OCI-LY7 (cell line): ENCODE measurements around the gene AUTS2. TPM values are rescaled to one million over a fixed set of nuclear protein-coding genes. Genes with fewer than 3 reads are reported as not detected.

Experiments
- BruUV-seq: library from RNA; stranded (reverse); fragments of 400-500 nt; replicated peaks from 2 replicates; lab custom pipeline; 2021; lab: Mats Ljungman, UMichigan
- CTCF ChIA-PET: fragments of 300-600 bp; sonication (Branson Sonifier 250); formaldehyde crosslinking; loops from one replicate; lab custom pipeline; 2022; ENCODE audit warnings: antibody characterized with exemption; ENCODE audit not compliant: unreplicated experiment; lab: Charles Lee
- POLR2A ChIA-PET: fragments of 300-600 bp; sonication (Branson Sonifier 250); formaldehyde crosslinking; loops from one replicate; lab custom pipeline; 2022; ENCODE audit warnings: antibody characterized with exemption; lab: Charles Lee
- DNase-seq: peaks from one replicate; pipeline ENCODE4 v3.0.0-alpha.2; 2015; ENCODE audit warnings: low spot score
- H2AFZ ChIP-seq: fragments of 200-600 bp; sonication (generic), shearing (Covaris generic); 2 replicates; pipeline ENCODE4 v1.6.1; 2014; ENCODE audit warnings: mild to moderate bottlenecking, antibody characterized with exemption, low read length, moderate library complexity
- H3K27ac ChIP-seq: fragments of 200-600 bp; sonication (generic); 2 replicates; pipeline ENCODE4 v1.5.1; 2014; ENCODE audit warnings: mixed run types, low read depth, mild to moderate bottlenecking, moderate library complexity, low read length, inconsistent platforms; ENCODE audit not compliant: poor library complexity, severe bottlenecking
- H3K36me3 ChIP-seq: fragments of 200-600 bp; sonication (generic); 2 replicates; pipeline ENCODE4 v1.6.1; 2014; ENCODE audit warnings: mild to moderate bottlenecking, antibody characterized with exemption, low read length, moderate library complexity, mixed read lengths; ENCODE audit not compliant: insufficient read depth
- H3K4me1 ChIP-seq: fragments of 200-600 bp; sonication (generic); 2 replicates; pipeline ENCODE4 v1.5.1; 2014; ENCODE audit warnings: mild to moderate bottlenecking, low read length; ENCODE audit not compliant: insufficient read depth, poor library complexity, severe bottlenecking
- H3K4me2 ChIP-seq: fragments of 200-600 bp; sonication (generic); 2 replicates; pipeline ENCODE4 v1.6.1; 2014; ENCODE audit warnings: mild to moderate bottlenecking, low read length
- H3K4me3 ChIP-seq: fragments of 200-600 bp; sonication (generic); 2 replicates; pipeline ENCODE4 v1.5.1; 2014; ENCODE audit warnings: mild to moderate bottlenecking, low read depth, low read length; ENCODE audit not compliant: poor library complexity, severe bottlenecking
- H3K79me2 ChIP-seq: fragments of 200-600 bp; sonication (generic); 2 replicates; pipeline ENCODE4 v1.6.1; 2016; ENCODE audit warnings: low read depth, mild to moderate bottlenecking, low read length, moderate library complexity, mixed read lengths; ENCODE audit not compliant: insufficient read depth
- H3K9me2 ChIP-seq: fragments of 200-600 bp; sonication (generic); 2 replicates; pipeline ENCODE4 v1.6.1; 2016; ENCODE audit warnings: mild to moderate bottlenecking, low read length, mixed read lengths; ENCODE audit not compliant: insufficient read depth
- H3K9me3 ChIP-seq: fragments of 200-600 bp; sonication (generic); 2 replicates; pipeline ENCODE4 v1.6.1; 2014; ENCODE audit warnings: mild to moderate bottlenecking, mixed run types, low read length, mixed read lengths
- H4K20me1 ChIP-seq: fragments of 200-600 bp; sonication (generic); 2 replicates; pipeline ENCODE4 v1.6.1; 2014; ENCODE audit warnings: mild to moderate bottlenecking, antibody characterized with exemption, low read length, moderate library complexity, mixed read lengths; ENCODE audit not compliant: insufficient read depth
- EZH2phosphoT487 ChIP-seq: fragments of 200-600 bp; sonication (generic); IDR thresholded peaks from 2 replicates; pipeline ENCODE4 v1.6.1; 2018; ENCODE audit warnings: low read depth, borderline replicate concordance, mild to moderate bottlenecking, mixed run types, antibody characterized with exemption, low read length, moderate library complexity, mixed read lengths
- intact Hi-C: fragments of 100-400 bp; cut with micrococcal nuclease; formaldehyde crosslinking; loops from one replicate; pipeline ENCODE4 v1.10.0; 2022; ENCODE audit not compliant: unreplicated experiment
- total RNA-seq, 2 experiments: library from RNA; depleted of rRNA in 1 of 2; stranded (reverse); fragments of >200 nt in 1 of 2; shearing (Covaris generic) in 1 of 2; gene quantifications; 2 replicates each; pipeline ENCODE4 v1.2.3, GENCODE V29; 2014 to 2022
- TF ChIP-seq, protein P1 (sequence below): fragments of 200-600 bp; sonication (generic); conservative IDR thresholded peaks from 2 replicates; pipeline ENCODE4 v1.5.1; 2014; ENCODE audit warnings: mild to moderate bottlenecking, antibody characterized with exemption, low read length, moderate library complexity, mixed read lengths

Gene AUTS2
- total RNA-seq, 2 experiments from 2014 or later, result 37.9 to 78.5 TPM

DNA sequence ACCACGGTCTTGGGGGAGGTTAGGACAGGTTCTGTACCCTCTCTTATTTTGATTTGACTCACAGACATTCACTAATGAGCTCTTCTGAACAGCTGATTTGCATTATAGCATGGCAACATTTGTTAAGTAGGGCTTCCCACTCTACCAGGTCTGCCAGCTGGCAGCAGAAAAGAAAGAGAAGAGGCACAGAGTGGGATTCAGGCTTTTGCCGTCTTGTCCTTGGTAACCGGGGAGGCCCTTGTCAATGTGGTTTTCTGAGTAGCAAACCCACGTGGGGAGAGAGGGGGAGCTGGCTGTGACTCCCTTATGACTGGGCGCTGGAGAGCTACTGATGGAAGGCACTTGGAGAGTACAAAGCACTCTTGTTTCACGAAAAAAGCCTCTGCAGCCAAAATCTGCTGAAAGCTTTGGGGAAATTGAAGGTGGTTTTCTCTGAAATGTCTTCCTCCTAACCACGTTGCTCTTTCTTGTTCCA lies 1178.4 kb downstream of the AUTS2 start:
- CTCF ChIA-PET, result no interaction called here
- Histone ChIP-seq H3K79me2 (no peaks in the 10 kb centered on the region), H3K4me2 (no peak overlapping the region), H2AFZ (no peak overlapping the region), H3K9me3 (no peaks in the 10 kb centered on the region), H3K4me1 (no peaks in the 10 kb centered on the region), H3K4me3 (no peak overlapping the region), H3K27ac (no peak overlapping the region), H3K36me3 (peaks cover 62% of the 10 kb centered on the region; the same call in 1 of the 2 replicates), H4K20me1 (no peaks in the 10 kb centered on the region), H3K9me2 (no peaks in the 10 kb centered on the region)
- no TSS peak for BruUV-seq
- POLR2A ChIA-PET, result interaction anchor here (1.2 kb wide), 1 partner anchor 11 kb away, joined by 3 read pairs; no protein-coding TSS in a partner anchor
- TF ChIP-seq EZH2phosphoT487, result no peak
- TF ChIP-seq, protein P1, sequence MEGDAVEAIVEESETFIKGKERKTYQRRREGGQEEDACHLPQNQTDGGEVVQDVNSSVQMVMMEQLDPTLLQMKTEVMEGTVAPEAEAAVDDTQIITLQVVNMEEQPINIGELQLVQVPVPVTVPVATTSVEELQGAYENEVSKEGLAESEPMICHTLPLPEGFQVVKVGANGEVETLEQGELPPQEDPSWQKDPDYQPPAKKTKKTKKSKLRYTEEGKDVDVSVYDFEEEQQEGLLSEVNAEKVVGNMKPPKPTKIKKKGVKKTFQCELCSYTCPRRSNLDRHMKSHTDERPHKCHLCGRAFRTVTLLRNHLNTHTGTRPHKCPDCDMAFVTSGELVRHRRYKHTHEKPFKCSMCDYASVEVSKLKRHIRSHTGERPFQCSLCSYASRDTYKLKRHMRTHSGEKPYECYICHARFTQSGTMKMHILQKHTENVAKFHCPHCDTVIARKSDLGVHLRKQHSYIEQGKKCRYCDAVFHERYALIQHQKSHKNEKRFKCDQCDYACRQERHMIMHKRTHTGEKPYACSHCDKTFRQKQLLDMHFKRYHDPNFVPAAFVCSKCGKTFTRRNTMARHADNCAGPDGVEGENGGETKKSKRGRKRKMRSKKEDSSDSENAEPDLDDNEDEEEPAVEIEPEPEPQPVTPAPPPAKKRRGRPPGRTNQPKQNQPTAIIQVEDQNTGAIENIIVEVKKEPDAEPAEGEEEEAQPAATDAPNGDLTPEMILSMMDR, result no peak
- intact Hi-C loops, result no loop called here
- no peak for DNase-seq

DNA sequence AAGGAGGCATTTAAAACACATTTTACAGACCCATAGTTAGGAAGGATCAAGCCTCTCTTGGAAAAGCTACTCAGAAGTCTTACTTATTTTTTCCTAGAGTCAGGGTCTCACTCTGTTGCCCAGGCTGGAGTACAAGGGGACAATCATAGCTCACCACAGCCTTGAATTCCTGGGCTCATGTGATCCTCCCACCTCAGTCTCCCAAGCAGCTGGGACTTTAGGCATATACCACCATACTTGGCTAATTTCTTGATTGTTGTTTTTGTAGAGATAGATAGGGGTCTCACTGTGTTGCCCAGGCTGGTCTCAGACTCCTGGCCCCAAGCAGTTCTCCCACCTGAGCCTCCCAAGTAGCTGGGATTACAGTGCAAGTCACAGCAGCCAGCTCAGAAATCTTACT lies 1179.0 kb downstream of the AUTS2 start:
- H3K27ac ChIP-seq, result no peak overlapping the region

DNA sequence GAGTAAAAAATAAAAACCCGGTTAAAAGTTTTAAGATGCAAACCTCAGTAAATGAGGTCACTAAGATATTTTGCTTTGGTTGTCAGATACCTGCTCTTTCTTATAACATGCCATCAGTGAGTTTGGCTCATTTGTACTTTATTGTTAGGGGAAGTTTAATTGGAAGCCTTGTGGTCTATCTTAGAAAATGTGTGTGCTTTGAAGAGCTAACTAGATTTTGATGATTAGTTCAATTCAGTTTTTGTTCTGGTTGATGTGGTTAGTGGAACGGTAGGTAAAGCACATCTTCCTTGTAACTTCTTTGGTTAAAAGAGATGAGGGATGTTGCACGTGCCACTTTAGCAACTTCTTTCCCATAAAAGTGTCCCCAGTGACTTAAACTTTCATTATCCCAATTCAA lies 1180.3 kb downstream of the AUTS2 start:
- Histone ChIP-seq H2AFZ (no peak overlapping the region), H4K20me1 (no peaks in the 10 kb centered on the region), H3K4me3 (no peak overlapping the region), H3K27ac (no peak overlapping the region), H3K9me3 (no peaks in the 10 kb centered on the region), H3K4me2 (no peak overlapping the region), H3K79me2 (no peaks in the 10 kb centered on the region), H3K36me3 (peaks cover 71% of the 10 kb centered on the region; the same call in 1 of the 2 replicates), H3K4me1 (no peaks in the 10 kb centered on the region), H3K9me2 (no peaks in the 10 kb centered on the region)
- no peak for DNase-seq
- intact Hi-C loops, result no loop called here
- CTCF ChIA-PET, result no interaction called here
- no peak for TF ChIP-seq EZH2phosphoT487
- TF ChIP-seq, protein P1, result no peak
- POLR2A ChIA-PET, result no interaction called here
- no TSS peak for BruUV-seq

More for the DNA sequence above, 1179.0 kb downstream of the AUTS2 start:
- Histone ChIP-seq H4K20me1 (no peaks in the 10 kb centered on the region), H3K9me3 (no peaks in the 10 kb centered on the region), H2AFZ (no peak overlapping the region), H3K9me2 (no peaks in the 10 kb centered on the region), H3K4me2 (no peak overlapping the region), H3K4me1 (no peaks in the 10 kb centered on the region), H3K79me2 (no peaks in the 10 kb centered on the region), H3K36me3 (peaks cover 63% of the 10 kb centered on the region; the same call in 1 of the 2 replicates), H3K4me3 (no peak overlapping the region)
- no TSS peak for BruUV-seq
- ChIA-PET POLR2A (interaction anchor here (1.2 kb wide), 1 partner anchor 12 kb away, joined by 3 read pairs; no protein-coding TSS in a partner anchor), CTCF (no interaction called here)
- intact Hi-C loops, result no loop called here
- TF ChIP-seq EZH2phosphoT487, result no peak
- TF ChIP-seq, protein P1, result no peak
- DNase-seq, result no peak
